Karpas-422 (cell line): ENCODE measurements around the gene SUGCT. TPM values are rescaled to one million over a fixed set of nuclear protein-coding genes. Genes with fewer than 3 reads are reported as not detected.

ENCODE experiments used
- DNase-seq: peaks from one replicate; pipeline ENCODE4 v3.0.0-alpha.2; 2015
- H2AFZ ChIP-seq: fragments of 200-600 bp; sonication (generic); 2 replicates; pipeline ENCODE4 v1.6.1; 2014; ENCODE audit warnings: antibody characterized with exemption, low read length, mixed read lengths
- H3K27ac ChIP-seq: fragments of 200-600 bp; sonication (generic); 2 replicates; pipeline ENCODE4 v1.5.1; 2014; ENCODE audit warnings: mild to moderate bottlenecking, low read length, moderate library complexity
- H3K27me3 ChIP-seq: fragments of 200-600 bp; sonication (generic); 2 replicates; pipeline ENCODE4 v1.6.1; 2014; ENCODE audit warnings: low read length, mixed read lengths
- H3K36me3 ChIP-seq: fragments of 200-600 bp; sonication (generic); 2 replicates; pipeline ENCODE4 v1.6.1; 2014; ENCODE audit warnings: low read length, mixed read lengths; ENCODE audit not compliant: insufficient read depth
- H3K4me1 ChIP-seq: fragments of 200-600 bp; sonication (generic); 2 replicates; pipeline ENCODE4 v1.6.1; 2014; ENCODE audit warnings: mild to moderate bottlenecking, low read length, mixed read lengths
- H3K4me2 ChIP-seq: fragments of 200-600 bp; sonication (generic); 2 replicates; pipeline ENCODE4 v1.6.1; 2014; ENCODE audit warnings: low read length, low read depth, mild to moderate bottlenecking; ENCODE audit not compliant: poor library complexity, severe bottlenecking
- H3K4me3 ChIP-seq: fragments of 200-600 bp; sonication (generic); 2 replicates; pipeline ENCODE4 v1.5.1; 2014; ENCODE audit warnings: mild to moderate bottlenecking, antibody characterized with exemption, low read length, mixed read lengths
- H3K79me2 ChIP-seq: fragments of 200-600 bp; sonication (generic); 2 replicates; pipeline ENCODE4 v1.6.1; 2014; ENCODE audit warnings: mild to moderate bottlenecking, low read length, mixed read lengths
- H3K9ac ChIP-seq: fragments of 200-600 bp; sonication (generic); 2 replicates; pipeline ENCODE4 v1.6.0; 2014; ENCODE audit warnings: low read length
- H3K9me2 ChIP-seq: fragments of 200-600 bp; sonication (generic), shearing (Covaris generic); replicated peaks from 2 replicates; pipeline ENCODE4 v1.6.0; 2014; ENCODE audit warnings: mild to moderate bottlenecking, low read length, moderate library complexity; ENCODE audit not compliant: insufficient read depth
- H3K9me3 ChIP-seq: fragments of 300-700, 200-600 bp; sonication (generic); 2 replicates; pipeline ENCODE4 v1.6.1; 2014; ENCODE audit warnings: low read length, mixed read lengths
- H4K20me1 ChIP-seq: fragments of 200-600 bp; sonication (generic); 2 replicates; pipeline ENCODE4 v1.6.1; 2014; ENCODE audit warnings: mild to moderate bottlenecking, antibody characterized with exemption, low read length, low read depth; ENCODE audit not compliant: insufficient read depth
- total RNA-seq: library from RNA; depleted of rRNA; stranded (reverse); fragments of >200 nt; shearing (Covaris generic); gene quantifications from 2 replicates; pipeline ENCODE4 v1.2.3, GENCODE V29; 2014; ENCODE audit warnings: low replicate concordance

SUGCT gene
- total RNA-seq, 1 experiment from 2014 or later: 0.48 TPM

DNA sequence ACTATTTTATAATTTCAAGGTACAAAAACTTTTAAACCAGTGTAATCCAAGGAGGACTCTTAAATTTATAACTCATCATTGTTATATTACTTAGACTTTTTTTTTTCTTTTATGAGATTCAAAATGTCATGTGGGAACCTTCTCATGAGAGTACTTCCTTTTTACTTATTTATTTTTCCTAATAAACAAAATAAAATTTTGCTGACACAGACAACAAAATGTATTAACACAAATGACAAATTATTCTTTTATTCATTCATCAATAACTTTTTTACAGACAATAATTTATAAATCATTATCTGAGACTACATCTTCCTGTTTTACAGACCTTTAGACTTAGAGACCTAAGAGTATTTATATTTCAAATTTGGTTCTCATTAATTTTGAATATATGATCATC lies 706.2 kb downstream of the SUGCT start:
- Histone ChIP-seq H3K4me1 (no peaks in the 10 kb centered on the region), H3K9ac (no peak overlapping the region), H4K20me1 (no peaks in the 10 kb centered on the region), H3K27me3 (no peaks in the 10 kb centered on the region), H3K27ac (no peak overlapping the region), H3K9me3 (no peaks in the 10 kb centered on the region), H3K4me3 (no peak overlapping the region), H3K79me2 (no peaks in the 10 kb centered on the region), H3K9me2 (no peaks in the 10 kb centered on the region), H3K36me3 (no peaks in the 10 kb centered on the region), H3K4me2 (no peak overlapping the region), H2AFZ (no peak overlapping the region)
- no peak for DNase-seq

DNA sequence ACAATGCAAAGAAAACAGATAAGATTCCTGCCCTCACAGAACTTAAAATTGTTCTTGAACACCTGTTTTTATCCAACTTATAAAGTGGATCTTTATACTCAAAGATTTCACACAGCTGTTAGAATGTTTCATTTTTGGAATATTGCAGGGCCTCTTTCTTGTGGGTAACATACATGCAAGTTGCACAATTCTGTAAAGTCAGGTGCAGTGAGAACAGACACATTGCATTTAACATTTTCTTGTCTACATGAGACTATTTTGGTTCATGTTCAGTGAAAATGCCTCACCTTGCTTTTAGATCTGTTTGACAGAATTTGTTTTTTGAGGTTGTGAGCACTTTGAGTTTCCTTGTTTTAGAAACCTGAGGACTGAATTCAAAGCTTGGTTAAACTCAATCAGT lies 707.8 kb downstream of the SUGCT start:
- no peaks in the 10 kb centered on the region for H3K9me2 ChIP-seq
- no peak for DNase-seq
- H3K4me3 ChIP-seq: no peak overlapping the region
- H3K27ac ChIP-seq: no peak overlapping the region
- no peaks in the 10 kb centered on the region for H3K36me3 ChIP-seq
- H2AFZ ChIP-seq: no peak overlapping the region
- H3K9ac ChIP-seq: no peak overlapping the region
- no peaks in the 10 kb centered on the region for H3K4me1 ChIP-seq
- no peaks in the 10 kb centered on the region for H3K79me2 ChIP-seq
- H3K4me2 ChIP-seq: no peak overlapping the region
- no peaks in the 10 kb centered on the region for H3K27me3 ChIP-seq
- H4K20me1 ChIP-seq: no peaks in the 10 kb centered on the region
- H3K9me3 ChIP-seq: no peaks in the 10 kb centered on the region

DNA sequence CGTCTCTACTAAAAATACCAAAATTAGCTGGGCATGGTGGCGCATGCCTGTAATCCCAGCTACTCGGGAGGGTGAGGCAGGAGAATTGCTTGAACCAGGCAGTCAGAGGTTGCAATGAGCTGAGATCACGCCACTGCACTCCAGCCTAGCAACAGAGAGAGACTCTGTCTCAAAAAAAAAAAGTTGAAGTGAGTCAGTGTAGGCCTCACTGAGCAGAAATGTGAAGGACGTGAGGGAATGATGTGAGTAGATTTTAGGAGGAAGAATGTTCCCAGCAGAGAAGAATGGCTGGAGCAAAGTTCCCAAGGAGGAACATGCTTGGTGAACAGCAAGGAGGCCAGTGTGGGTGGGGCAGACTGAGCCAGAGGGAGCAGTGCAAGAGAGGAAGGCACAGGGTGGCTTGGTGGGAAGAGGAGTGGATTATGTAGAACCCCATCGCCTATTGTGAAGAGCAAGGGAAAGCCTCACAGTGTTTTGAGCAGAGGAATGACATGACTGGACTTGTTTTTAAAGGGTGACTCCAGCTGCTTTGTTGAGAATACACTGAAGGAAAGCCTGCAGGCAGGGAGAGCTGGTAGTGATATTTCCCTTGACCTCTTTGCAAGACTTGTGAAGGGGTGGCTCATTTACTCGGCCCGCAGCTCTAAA lies 708.7 kb downstream of the SUGCT start:
- Histone ChIP-seq H4K20me1 (no peaks in the 10 kb centered on the region), H3K27me3 (no peaks in the 10 kb centered on the region), H3K36me3 (no peaks in the 10 kb centered on the region), H3K4me2 (no peak overlapping the region), H3K27ac (no peak overlapping the region), H3K9me3 (no peaks in the 10 kb centered on the region), H3K4me3 (no peak overlapping the region), H3K9ac (no peak overlapping the region), H2AFZ (no peak overlapping the region), H3K4me1 (no peaks in the 10 kb centered on the region), H3K79me2 (no peaks in the 10 kb centered on the region), H3K9me2 (no peaks in the 10 kb centered on the region)
- DNase-seq: no peak

DNA sequence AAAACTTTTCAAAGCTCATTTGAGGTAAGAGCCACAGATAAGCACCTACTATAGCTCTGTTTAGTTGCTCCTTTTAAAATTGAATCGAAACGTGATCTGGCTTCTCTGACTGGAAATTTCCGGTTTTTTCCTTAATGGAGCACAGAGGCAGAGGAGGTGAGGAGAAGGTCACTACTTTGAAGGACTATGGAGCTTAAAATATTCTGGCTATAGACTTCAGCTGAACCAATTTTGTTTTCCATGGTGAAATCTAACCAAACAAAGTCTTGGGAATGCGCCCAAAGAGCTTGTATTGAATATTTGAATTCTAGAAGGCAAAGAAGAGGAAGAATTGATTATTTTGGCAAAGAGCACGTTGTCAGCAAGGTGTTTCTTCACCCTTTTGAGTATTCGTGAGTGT lies 711.1 kb downstream of the SUGCT start:
- no peaks in the 10 kb centered on the region for H3K9me2 ChIP-seq
- no peak overlapping the region for H3K9ac ChIP-seq
- H3K4me2 ChIP-seq: no peak overlapping the region

DNA sequence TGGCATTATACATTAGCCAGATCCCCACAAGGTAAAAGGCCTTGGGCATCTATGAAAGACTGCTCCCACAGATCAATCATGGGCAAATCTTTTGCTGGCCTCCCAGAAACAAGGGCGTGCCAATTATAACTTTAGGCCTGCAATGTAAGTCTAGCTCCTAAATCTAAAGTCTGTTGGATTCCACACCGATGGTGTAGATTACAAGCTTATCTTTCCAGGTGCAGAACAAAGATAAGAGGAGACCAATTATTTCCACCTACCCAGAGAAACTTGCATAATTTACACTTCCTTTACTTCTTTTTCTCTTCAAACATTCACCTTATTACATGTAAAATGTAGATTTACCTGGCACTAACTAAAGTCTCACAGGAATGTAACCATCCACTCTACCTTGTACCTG lies 713.1 kb downstream of the SUGCT start:
- H2AFZ ChIP-seq: no peak overlapping the region
- no peak overlapping the region for H3K4me2 ChIP-seq
- H3K4me1 ChIP-seq: no peaks in the 10 kb centered on the region
- H3K27me3 ChIP-seq: no peaks in the 10 kb centered on the region
- no peaks in the 10 kb centered on the region for H3K9me2 ChIP-seq
- H3K9me3 ChIP-seq: no peaks in the 10 kb centered on the region
- no peak for DNase-seq
- H3K27ac ChIP-seq: no peak overlapping the region
- no peak overlapping the region for H3K4me3 ChIP-seq
- no peaks in the 10 kb centered on the region for H3K79me2 ChIP-seq
- no peaks in the 10 kb centered on the region for H3K36me3 ChIP-seq
- no peaks in the 10 kb centered on the region for H4K20me1 ChIP-seq
- H3K9ac ChIP-seq: no peak overlapping the region

More for the DNA sequence above, 711.1 kb downstream of the SUGCT start:
- no peaks in the 10 kb centered on the region for H3K27me3 ChIP-seq
- H3K79me2 ChIP-seq: no peaks in the 10 kb centered on the region
- no peaks in the 10 kb centered on the region for H3K4me1 ChIP-seq
- H2AFZ ChIP-seq: no peak overlapping the region
- DNase-seq: no peak
- H3K27ac ChIP-seq: no peak overlapping the region
- H3K4me3 ChIP-seq: no peak overlapping the region
- no peaks in the 10 kb centered on the region for H3K9me3 ChIP-seq
- no peaks in the 10 kb centered on the region for H3K36me3 ChIP-seq
- H4K20me1 ChIP-seq: no peaks in the 10 kb centered on the region

DNA sequence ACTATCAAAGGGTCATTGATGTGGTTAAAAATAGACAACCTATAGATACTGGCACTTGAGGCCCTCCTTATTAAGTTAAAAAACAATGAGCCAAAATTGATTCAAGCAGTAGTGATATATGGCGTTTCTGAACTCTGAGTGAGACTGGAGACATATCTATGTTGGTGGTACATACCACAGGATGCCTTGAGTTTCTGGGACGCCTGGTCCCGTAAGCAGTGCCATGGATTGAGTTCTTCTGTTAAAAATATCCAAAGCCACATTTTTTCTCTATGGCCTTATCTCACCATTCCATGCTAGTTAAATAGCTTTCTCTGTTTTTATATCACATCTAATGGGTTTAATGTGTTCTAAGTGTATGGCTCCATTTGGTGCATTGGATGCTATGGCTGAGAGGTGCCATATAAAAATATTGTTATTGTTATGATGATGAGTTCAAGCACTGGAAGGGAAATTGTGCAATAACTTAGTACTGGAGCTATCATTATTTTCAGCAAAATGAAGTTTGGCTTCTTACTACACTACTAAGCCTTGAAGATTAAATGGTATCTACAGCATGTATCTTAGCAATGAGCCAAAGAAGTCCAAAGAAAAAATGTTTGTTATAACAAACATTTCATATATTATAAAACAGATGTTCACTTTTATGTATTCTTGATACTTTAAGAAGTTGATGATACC lies 713.9 kb downstream of the SUGCT start:
- H3K4me3 ChIP-seq: no peak overlapping the region
- no peaks in the 10 kb centered on the region for H3K4me1 ChIP-seq
- DNase-seq: no peak
- no peaks in the 10 kb centered on the region for H4K20me1 ChIP-seq
- no peak overlapping the region for H3K27ac ChIP-seq
- no peak overlapping the region for H2AFZ ChIP-seq
- H3K4me2 ChIP-seq: no peak overlapping the region
- H3K27me3 ChIP-seq: no peaks in the 10 kb centered on the region
- H3K79me2 ChIP-seq: no peaks in the 10 kb centered on the region
- no peak overlapping the region for H3K9ac ChIP-seq
- H3K36me3 ChIP-seq: no peaks in the 10 kb centered on the region
- H3K9me2 ChIP-seq: no peaks in the 10 kb centered on the region
- no peaks in the 10 kb centered on the region for H3K9me3 ChIP-seq

DNA sequence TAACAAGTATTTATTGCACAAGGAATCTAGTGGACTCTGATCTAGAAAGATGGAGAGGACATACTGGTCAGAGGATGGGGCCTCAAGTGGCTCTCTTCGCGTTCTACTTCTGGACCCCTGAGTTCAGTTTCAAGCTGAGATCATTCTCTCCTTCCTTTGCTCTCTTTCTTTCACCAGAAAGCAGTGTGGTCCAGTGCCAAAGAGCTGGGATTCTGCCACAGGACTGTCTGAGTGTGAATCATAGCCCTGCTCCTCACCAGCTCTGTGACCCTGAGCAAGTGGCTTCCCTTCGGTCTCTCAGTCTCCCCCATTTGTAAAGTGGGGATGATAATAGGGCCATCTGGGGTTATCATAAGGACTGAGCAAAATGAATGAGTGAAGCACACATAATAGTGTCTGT lies 715.2 kb downstream of the SUGCT start:
- Histone ChIP-seq H3K4me2 (no peak overlapping the region), H3K9me3 (no peaks in the 10 kb centered on the region), H3K4me3 (no peak overlapping the region), H3K9me2 (no peaks in the 10 kb centered on the region), H3K9ac (no peak overlapping the region), H3K27ac (no peak overlapping the region), H2AFZ (no peak overlapping the region), H3K4me1 (no peaks in the 10 kb centered on the region), H3K36me3 (no peaks in the 10 kb centered on the region), H3K79me2 (no peaks in the 10 kb centered on the region), H3K27me3 (no peaks in the 10 kb centered on the region), H4K20me1 (no peaks in the 10 kb centered on the region)
- DNase-seq: no peak

DNA sequence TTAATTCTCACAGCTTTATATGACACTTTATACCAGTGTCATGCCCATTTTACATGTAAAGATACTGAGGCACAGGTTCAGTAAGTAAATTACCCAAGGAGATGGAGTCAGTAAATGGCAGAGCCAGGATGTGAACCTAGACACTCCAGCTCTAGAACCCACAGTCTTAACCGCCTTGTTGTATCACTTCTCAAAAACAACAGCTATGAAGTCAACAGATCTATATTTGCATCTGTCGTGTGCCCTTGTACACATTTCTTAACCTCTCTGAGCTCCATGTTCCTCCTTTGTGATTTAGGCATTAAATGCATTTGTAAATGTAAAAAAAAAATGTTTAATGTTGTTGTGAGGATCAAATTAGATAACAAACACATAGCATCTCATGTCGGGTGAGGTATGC lies 716.2 kb downstream of the SUGCT start:
- H3K9me3 ChIP-seq: no peaks in the 10 kb centered on the region
- H3K36me3 ChIP-seq: no peaks in the 10 kb centered on the region
- H2AFZ ChIP-seq: no peak overlapping the region
- no peak overlapping the region for H3K4me3 ChIP-seq
- no peaks in the 10 kb centered on the region for H3K9me2 ChIP-seq
- H3K27me3 ChIP-seq: no peaks in the 10 kb centered on the region
- no peaks in the 10 kb centered on the region for H4K20me1 ChIP-seq
- no peaks in the 10 kb centered on the region for H3K79me2 ChIP-seq
- no peak overlapping the region for H3K9ac ChIP-seq
- H3K4me2 ChIP-seq: no peak overlapping the region
- no peak overlapping the region for H3K27ac ChIP-seq
- DNase-seq: no peak
- no peaks in the 10 kb centered on the region for H3K4me1 ChIP-seq
